ENCODE measurements around the gene KIRREL1.

KIRREL1 gene

DNA sequence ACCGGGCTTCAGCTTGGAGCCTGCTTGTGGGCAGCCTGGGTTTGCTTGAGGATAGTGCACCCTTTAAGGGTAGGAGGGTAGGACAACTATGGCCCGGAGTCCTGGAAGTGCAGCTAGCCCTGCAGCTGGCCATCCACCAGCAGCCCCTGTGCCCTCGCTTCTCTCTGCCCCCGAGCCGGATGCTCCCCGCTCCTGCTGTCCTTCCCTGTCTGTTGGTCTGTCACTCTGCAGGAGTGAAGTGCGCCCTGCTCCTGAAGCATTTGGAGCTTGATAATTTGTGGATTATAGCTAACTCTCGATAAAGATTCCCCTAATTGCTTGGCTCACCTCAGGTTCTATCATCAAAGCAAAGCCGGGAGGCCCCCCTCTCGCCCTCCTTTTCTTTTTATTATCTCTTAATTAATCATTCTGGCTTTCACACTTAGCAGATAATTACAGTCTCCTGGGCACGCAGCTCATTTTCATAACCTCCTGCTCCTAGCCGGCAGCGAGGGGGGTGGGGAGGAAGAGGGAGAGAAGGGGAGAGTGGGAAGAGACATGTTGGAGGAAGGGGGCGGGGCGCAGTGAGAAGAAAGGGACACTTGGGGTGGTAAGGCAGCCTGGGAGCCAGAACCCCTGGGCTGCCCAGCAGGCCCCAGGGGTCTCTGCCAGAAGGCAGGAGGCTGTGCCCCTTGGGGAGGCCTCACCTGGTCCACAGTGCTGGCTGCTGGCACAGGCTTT is 14.4 kb downstream of the KIRREL1 start:
- peak; percentile 68 for DNase-seq

- DNase-seq = no peak
Observed at GRCh38 chr1:158008630-158009029, 15.2 kb downstream of the KIRREL1 start.

- DNase-seq = no peak
Observed at GRCh38 chr1:158011714-158012113, 18.3 kb downstream of the KIRREL1 start.

- DNase-seq = peak; percentile 79
Observed at GRCh38 chr1:158013840-158014730, 20.6 kb downstream of the KIRREL1 start.

DNA sequence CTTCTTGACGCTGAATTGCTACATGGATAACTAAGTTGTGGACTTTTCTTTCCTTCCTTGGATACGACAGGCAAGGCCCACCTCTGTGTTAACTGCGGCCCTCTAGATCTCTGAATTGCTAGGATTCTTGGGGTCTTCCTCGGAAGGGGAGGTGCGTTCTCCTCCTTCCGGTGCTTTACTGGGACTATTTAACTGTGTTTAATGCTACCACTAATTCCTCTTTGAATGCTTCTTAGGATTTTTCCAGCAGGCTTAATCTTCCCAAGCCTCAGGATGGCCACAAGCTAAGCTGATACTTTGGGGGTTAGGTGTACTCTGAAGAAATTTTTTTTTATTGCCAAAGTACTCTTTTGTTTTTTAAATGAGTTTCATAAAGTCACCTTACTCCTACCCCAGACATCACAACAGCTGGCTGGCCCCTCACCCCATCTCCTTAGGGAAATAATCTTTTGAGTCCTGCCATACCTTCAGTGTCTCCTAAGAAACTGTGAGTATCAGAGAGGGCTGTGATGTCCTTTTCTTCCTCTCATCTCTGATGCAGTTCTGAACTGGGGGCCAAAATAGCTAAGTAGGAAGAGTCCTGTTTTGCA is 21.4 kb downstream of the KIRREL1 start:
- no peak for DNase-seq

- DNase-seq = no peak
Observed at GRCh38 chr1:158016651-158017335, 23.3 kb downstream of the KIRREL1 start.

DNA sequence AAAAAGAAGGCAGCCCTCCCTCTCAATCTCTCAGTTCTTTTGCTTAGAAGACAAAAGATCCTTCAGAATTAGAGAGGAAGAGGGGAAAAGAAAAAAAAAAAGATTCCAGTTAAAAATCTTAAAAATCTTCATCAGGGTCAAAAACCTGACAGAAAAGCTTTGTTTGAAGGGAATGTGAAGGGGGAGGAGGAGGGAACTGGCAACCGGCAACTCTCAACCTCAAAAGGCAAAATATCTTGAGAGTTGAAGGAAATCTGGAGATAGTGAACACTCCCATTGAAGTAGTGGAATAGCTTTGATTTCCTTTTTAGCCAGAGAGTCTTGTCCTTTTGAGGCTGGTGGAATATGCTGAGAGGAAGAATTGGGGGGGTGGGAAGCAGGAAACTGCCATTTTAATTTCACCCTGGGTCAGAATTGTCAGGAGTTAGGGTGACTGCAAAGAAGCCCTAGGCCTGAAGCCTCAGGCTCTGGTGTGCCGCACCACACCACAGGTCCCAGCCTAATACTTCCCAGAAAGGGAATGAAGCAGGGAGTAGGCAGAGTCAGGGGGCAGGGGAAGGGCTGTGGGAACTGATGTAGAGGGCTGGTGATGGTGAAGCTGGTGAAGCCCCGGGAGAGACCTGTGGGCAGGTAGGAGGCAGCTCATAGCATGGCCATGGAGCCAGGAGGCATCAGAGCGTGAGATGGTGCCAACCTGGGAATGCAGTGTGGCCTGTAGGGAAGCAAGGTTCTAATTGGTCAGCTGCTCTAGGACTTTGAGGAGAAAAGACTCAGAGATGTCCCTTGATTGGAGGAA is 24.6 kb downstream of the KIRREL1 start:
- peak; percentile 54 for DNase-seq

GRCh38 chr1:158019171-158019868 is 25.9 kb downstream of the KIRREL1 start:
- DNase-seq = peak; percentile 89

DNA sequence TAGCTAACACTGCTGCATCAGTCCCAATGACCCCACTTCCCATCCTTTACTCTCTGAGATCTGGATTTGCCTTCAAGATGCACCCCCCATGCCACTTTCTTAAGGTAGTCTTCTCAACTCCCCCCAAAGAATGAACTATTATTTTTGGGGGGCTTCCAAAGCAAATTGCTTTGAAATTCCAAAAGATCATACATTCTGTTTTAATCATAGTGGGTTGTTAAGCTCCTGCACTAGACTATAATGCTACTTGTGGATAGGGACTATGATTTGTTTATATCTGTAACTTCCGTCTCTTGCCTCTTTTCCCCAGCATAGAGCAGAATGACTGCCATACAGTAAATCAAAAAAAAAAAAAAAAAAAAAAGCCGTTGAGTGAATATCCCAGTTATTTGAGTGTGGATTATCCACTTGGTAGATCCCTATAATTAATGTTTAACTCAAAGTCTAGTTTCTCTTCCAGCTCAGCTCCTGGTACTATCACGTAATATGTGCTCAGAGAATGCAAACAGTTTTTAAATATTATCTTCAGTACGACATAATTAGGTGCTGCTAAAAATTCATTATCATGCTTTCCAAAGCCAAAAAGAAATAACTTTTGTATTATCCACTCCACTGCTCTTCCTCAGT is 26.9 kb downstream of the KIRREL1 start:
- no peak for DNase-seq

DNA sequence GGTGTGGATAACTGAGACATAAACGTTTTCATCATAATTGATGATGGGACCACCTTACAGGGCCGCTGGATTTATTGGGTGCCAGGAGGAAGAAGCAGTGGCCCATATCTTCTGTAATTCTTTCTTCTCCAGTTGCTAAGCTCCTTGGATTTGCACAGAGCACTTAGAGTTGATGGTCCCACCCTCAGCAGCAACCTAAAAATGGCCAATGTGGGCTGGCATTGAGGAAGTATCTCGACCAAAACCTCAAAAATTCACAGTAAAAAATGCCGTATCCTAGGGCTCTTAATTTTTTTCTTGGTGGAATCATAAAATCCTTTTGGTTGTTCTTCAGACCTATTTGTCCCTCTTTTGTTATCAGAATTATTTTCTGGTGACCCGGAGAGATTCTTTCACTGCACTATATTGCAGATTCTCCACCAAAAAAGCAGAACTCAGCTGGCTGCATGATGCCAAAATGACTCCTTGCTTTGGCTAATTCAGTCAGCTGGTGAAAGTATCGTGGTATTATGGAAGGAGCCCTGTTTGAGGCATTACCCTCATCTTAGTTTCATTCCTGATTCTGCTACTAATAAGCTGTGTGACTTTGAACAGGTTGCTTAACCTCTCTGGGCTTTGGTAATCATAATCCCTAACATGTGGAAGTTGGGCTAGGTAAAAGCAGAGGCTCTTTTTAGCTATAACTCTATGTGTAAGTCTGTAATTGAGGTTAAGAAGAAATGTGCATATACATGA is 27.6 kb downstream of the KIRREL1 start:
- no peak for DNase-seq

GRCh38 chr1:158021721-158022120 is 28.3 kb downstream of the KIRREL1 start:
- no peak for DNase-seq

GRCh38 chr1:158022554-158023312 is 29.3 kb downstream of the KIRREL1 start:
- DNase-seq = no peak

DNA sequence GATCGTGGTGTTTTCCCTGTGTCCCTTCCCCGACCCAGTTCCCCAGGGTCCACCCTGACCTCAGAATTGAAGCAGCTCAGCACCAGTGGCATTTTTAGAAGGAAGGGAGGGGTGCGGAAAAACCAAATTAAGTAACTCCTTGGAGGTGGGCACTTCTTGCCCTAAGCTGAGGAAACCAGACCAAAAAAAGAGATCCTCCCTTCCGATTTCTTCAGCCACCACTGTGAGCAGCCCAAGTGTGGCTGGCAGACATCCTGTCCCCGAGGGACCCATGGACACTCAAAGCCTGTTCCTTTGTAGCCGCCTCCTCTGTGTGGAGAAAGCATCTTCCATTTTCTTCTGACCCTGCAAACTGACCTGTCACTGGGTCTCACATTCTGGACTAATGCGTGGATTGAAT is 31.3 kb downstream of the KIRREL1 start:
- DNase-seq = no peak

DNA sequence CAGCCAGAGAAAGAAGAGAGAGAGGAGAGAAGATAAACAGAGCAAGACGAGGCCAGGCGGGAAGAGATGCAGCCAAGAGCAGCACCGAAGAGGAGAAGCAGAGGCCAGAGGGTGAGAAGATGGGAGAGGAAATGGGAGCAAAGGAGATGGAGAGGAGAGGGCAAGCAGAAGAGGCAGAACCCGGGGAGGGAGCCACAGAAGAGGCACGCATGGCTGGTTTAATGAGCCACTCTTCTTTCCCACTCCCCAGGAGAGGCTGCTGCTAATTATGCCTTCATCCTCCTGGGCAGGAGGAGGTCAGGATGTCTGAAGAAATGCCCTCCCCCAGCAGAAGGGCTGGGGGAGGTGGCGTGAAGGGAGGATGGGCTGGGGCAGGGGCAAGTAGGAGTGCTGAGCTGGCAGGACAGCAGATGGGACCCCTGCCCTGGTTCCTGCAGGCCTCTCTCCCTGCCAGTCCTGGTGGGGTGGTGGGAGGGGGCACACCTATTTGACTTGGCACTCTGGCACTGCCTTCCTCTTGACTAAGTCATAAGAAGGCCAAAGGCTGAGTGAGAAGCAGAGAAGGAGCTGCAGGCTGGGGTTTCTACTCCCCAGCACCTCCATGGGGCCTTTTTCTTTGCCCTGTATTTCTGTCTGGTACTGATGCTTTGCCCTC is 32.3 kb downstream of the KIRREL1 start:
- peak; percentile 73 for DNase-seq

DNA sequence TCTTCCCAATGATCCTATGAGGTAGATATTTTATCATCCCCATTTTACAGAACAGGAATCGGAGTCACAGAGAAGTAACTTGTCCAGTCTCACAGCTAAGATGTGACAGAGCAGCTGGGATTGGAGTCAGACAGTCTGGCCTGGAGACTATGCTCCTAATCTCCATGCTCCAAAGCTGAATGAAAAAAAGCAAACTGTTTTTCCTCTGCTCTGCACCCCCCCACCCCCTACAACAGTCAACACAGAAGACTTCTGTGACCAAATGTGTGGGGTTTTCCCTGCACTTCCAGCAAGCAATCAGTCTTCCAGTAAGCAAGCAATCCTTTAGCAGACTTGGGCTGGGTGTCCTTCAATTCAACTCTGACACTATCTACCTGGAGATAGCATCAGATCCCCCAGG is 33.2 kb downstream of the KIRREL1 start:
- no peak for DNase-seq

DNA sequence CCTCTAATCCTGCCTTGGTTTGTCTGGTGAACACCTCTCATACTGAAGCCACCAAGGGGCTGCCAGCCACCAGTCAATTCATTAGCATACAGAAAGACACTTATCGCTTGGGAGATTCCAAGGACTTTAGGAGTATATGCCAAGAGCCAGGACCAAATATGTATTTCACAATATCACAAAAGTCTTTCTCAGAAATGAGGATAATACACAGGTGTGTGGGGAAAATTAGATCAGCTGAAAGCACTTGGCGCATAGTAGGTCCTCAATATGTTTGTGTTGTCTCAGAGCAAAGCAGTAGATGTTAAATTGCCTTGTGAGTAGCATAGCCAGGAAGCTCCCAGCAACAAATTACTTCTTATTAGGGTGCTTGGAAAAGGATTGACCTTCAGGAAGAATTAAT is 34.1 kb downstream of the KIRREL1 start:
- DNase-seq = no peak

DNA sequence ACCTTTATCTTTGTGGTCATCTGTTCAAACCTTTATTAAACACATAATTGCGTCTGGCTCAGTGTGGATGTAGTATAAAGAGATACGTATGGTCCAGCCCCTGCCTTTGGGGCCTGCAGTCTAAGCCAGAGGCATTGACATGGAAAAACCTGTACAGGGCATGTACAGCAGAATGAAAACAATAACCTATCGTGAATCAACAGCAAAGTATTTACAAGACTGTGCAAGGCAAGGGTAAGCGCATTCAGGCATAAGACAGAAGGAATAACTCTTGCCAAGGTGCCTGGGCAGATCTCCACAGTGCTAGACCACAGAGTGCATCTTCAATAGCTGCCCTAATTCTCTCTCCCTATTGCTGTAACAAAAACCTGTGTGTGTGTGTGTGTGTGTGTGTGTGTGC is 35.5 kb downstream of the KIRREL1 start:
- DNase-seq = no peak

DNA sequence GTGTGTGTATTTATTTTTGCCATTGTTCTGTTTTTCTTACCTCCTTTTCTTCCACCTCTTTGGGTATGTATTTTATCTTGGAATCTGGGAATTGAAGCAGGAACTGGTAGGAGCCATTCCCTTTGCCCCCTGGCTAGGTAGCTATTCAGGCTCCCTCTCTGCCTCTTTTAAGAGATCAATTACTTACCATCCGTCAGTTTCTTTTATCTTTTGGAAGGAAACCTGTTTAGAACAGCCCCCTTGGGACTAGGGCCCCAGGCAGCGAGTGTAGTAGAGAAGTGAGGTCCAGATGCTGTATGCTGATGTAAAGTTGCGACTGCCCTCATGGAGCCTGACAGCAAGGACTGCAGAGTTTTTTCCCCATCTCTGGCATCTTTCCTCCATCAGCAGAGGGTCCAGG is 41.6 kb downstream of the KIRREL1 start:
- no peak for DNase-seq

DNA sequence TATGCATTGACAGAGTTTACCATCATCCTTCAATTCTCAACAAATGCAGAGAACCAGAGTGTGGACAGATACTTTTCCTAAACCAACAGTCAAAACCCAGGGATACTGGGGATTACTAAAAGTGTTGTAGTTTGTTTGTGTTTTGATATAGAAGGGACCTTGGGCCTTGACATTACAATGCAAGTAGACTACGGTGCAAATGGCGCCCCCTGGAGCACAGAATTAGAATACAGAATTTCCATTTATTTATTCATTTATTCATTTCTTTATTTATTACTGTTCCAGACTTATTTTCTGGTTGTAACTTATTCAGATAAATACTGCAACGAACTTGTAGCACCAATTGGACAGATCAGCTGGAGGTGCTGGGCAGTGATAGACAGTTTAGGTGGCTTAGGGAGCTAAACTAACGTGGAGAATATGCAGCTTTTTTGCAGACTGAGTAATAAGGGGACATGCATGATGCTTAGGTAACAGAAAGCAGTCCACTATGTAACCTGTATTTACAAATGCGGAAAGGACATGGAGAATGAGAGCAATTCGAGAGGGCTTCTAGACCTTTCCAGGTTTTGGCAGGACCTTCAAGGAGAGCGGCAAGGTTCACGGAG is 42.6 kb downstream of the KIRREL1 start:
- DNase-seq = peak; percentile 72

Measured in eye (tissue), 1 donor.